Activated CD8-positive, alpha-beta memory T cell treated with anti-CD3 and anti-CD28 coated beads, Interleukin-2, amount 10 ng/mL, durations not matched to agents 7 days and 5 days (primary cell): ENCODE results near the gene MACIR. TPM values are rescaled to one million over a fixed set of nuclear protein-coding genes. Genes with fewer than 3 reads are reported as not detected.

Source experiments
- ATAC-seq: fragments of 150-1000 bp; cut with Tn5 transposase; one replicate; pipeline ENCODE4 v1.10.0; 2021; ENCODE audit warnings: moderate library complexity
- CTCF ChIA-PET: fragments of 350-600 bp; sonication (Branson Sonifier 250); formaldehyde crosslinking; loops from one replicate; lab custom pipeline; 2021; ENCODE audit warnings: antibody characterized with exemption; lab: Charles Lee
- DNase-seq: peaks from one replicate; pipeline ENCODE4 v3.0.0-alpha.2; 2020
- H3K27ac Mint-ChIP-seq: one replicate; pipeline ENCODE4 v1.8.0; 2021; ENCODE audit warnings: mild to moderate bottlenecking, mixed read lengths
- H3K27me3 Mint-ChIP-seq: one replicate; pipeline ENCODE4 v1.8.0; 2021; ENCODE audit warnings: mixed read lengths
- H3K36me3 Mint-ChIP-seq: one replicate; pipeline ENCODE4 v1.8.0; 2021; ENCODE audit warnings: mild to moderate bottlenecking, mixed read lengths
- H3K4me1 Mint-ChIP-seq: one replicate; pipeline ENCODE4 v1.8.0; 2021; ENCODE audit warnings: mixed read lengths
- H3K4me3 Mint-ChIP-seq: one replicate; pipeline ENCODE4 v1.8.0; 2021; ENCODE audit warnings: mild to moderate bottlenecking, moderate library complexity, mixed read lengths
- H3K9me3 Mint-ChIP-seq: one replicate; pipeline ENCODE4 v1.8.0; 2022; ENCODE audit warnings: low read depth, mixed read lengths
- total RNA-seq, 2 experiments: library from RNA; stranded (reverse); gene quantifications; one replicate each; pipeline ENCODE4 v1.2.3, GENCODE V29; 2021

Gene MACIR
- total RNA-seq, 2 experiments from 2014 or later: 6.4 to 9.5 TPM

DNA sequence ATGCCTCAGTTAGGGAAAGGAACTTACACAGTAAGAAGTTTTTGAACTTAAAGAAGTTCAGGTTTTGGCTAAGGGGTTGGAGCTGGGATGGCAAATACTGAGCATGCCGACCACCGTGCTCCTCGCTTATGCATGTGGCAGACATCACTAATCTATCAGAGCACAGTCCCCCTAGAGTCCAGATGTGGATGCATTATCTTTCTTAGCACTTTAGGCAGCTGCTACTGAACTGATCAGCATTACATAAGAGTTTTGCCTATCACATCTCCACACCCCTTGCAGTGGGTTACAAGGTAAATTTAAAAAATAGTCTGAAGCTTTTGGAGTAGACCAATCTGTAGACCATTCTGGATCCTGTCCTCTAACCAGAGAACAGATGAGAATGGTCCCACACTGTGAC is 22.4 kb downstream of the MACIR start:
- ATAC-seq: no peak
- Mint-ChIP-seq H3K27me3 (no peaks in the 10 kb centered on the region), H3K4me1 (no peaks in the 10 kb centered on the region), H3K27ac (no peak overlapping the region), H3K4me3 (no peak overlapping the region), H3K9me3 (no peaks in the 10 kb centered on the region), H3K36me3 (peaks cover 7% of the 10 kb centered on the region)
- no peak for DNase-seq
- CTCF ChIA-PET: no interaction called here

GRCh38 chr5:103283120-103283519 is 24.6 kb downstream of the MACIR start:
- CTCF ChIA-PET: no interaction called here
- Mint-ChIP-seq H3K9me3 (no peaks in the 10 kb centered on the region), H3K4me3 (no peak overlapping the region), H3K36me3 (peaks cover 2% of the 10 kb centered on the region), H3K27ac (no peak overlapping the region), H3K27me3 (no peaks in the 10 kb centered on the region), H3K4me1 (no peaks in the 10 kb centered on the region)
- DNase-seq (no peak), ATAC-seq (no peak)

DNA sequence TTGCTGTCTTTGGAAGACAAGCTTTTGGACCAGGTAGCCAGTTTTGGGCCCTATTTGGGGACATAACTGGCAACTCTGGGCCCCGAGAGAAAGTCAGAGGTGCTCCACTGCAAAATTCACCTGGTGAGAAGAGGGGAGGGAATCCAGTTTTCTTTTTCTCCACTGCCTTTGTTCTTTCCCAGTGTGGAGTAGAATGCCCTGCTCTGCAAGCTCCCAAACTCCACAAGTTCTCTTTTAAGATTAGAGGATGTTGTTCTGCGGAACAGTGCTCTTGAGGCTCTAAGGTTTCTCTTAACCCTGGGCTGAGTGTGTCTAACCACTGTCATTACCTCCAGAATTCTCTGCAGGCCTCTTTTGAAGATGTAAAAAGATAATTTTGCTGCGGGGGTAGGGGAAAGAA is 25.3 kb downstream of the MACIR start:
- CTCF ChIA-PET: no interaction called here
- Mint-ChIP-seq H3K36me3 (peaks cover 2% of the 10 kb centered on the region), H3K4me1 (no peaks in the 10 kb centered on the region), H3K4me3 (no peak overlapping the region), H3K27me3 (no peaks in the 10 kb centered on the region), H3K9me3 (no peaks in the 10 kb centered on the region), H3K27ac (no peak overlapping the region)
- DNase-seq (no peak), ATAC-seq (no peak)

DNA sequence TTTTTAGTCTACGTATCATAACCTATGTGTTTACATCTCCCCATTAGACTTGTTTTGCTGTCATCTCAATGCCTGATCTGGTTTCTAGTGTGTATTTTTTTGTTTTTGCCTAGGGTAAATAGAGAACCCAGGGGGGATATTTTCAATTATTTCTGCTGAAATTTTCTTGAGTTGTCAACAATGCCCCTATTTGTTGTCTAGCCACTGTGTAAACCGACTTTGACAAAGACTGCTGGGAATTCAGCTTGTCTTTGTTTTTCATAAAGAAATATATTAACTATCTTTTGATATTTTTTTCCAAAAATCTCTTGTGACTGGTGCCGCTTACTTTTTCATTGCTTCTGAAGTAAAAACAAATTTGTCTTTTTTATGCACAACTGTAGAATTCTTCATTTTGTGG is 28.1 kb downstream of the MACIR start:
- Mint-ChIP-seq H3K27ac (no peak overlapping the region), H3K36me3 (no peaks in the 10 kb centered on the region), H3K27me3 (no peaks in the 10 kb centered on the region), H3K9me3 (no peaks in the 10 kb centered on the region), H3K4me1 (no peaks in the 10 kb centered on the region), H3K4me3 (no peak overlapping the region)
- no peak for DNase-seq
- CTCF ChIA-PET: no interaction called here
- no peak for ATAC-seq

- no peaks in the 10 kb centered on the region for H3K9me3 Mint-ChIP-seq
- H3K4me3 Mint-ChIP-seq: no peak overlapping the region
- CTCF ChIA-PET: interaction anchor here (0.8 kb wide), 1 partner anchor 10 kb away, joined by 3 read pairs; no protein-coding TSS in a partner anchor
- H3K27me3 Mint-ChIP-seq: no peaks in the 10 kb centered on the region
- H3K4me1 Mint-ChIP-seq: no peaks in the 10 kb centered on the region
- H3K36me3 Mint-ChIP-seq: no peaks in the 10 kb centered on the region
- H3K27ac Mint-ChIP-seq: no peak overlapping the region
- no peak for DNase-seq
- no peak for ATAC-seq
These were observed 30.5 kb downstream of the MACIR start for GRCh38 chr5:103289024-103289423.

DNA sequence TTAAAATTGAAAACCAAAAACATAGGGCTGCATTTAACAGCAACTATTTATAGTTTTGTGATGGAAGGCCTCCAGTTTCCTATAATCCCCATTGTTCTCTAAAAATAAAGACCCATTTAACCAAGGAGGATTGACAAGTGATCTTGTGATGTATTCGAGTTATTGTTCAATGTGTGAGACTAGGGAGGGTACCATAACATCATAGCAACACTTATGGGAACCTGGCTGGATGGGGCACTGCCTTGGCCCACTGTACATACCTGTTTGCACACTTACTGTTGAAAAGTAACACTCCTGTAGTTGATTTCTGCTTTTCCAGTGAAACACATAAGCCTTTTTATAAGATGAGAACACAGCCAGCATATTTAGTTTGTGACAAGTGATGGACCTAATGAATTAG is 32.3 kb downstream of the MACIR start:
- ATAC-seq: no peak
- no peaks in the 10 kb centered on the region for H3K4me1 Mint-ChIP-seq
- H3K27me3 Mint-ChIP-seq: no peaks in the 10 kb centered on the region
- H3K4me3 Mint-ChIP-seq: no peak overlapping the region
- CTCF ChIA-PET: no interaction called here
- no peak overlapping the region for H3K27ac Mint-ChIP-seq
- no peaks in the 10 kb centered on the region for H3K9me3 Mint-ChIP-seq
- DNase-seq: no peak
- H3K36me3 Mint-ChIP-seq: no peaks in the 10 kb centered on the region

- H3K27me3 Mint-ChIP-seq: no peaks in the 10 kb centered on the region
- H3K9me3 Mint-ChIP-seq: no peaks in the 10 kb centered on the region
These were observed 33.0 kb downstream of the MACIR start for GRCh38 chr5:103291606-103292005.

DNA sequence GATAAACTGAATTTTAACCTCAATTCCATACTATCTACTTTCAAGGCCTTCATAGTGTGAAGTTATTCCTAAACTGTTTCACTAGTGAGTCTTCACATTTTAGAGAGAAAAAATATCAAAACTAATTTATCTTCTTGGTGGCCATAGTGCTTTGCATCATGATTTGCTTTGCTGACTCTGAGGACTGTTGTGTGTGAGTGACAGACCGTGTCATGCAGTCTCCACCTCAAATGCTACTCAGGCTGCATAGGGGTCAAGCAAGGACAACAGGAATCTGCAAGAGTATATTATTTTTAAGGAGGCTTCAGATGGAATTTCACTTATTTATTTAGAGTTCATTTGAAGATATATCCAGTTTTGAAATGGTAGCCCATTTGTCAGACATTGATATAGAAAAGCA is 34.5 kb downstream of the MACIR start:
- CTCF ChIA-PET: no interaction called here
- H3K27ac Mint-ChIP-seq: no peak overlapping the region
- H3K36me3 Mint-ChIP-seq: no peaks in the 10 kb centered on the region
- no peaks in the 10 kb centered on the region for H3K9me3 Mint-ChIP-seq
- ATAC-seq: no peak
- no peak for DNase-seq
- no peaks in the 10 kb centered on the region for H3K4me1 Mint-ChIP-seq
- no peak overlapping the region for H3K4me3 Mint-ChIP-seq
- no peaks in the 10 kb centered on the region for H3K27me3 Mint-ChIP-seq

More at GRCh38 chr5:103291606-103292005, 33.0 kb downstream of the MACIR start:
- Mint-ChIP-seq H3K4me3 (no peak overlapping the region), H3K4me1 (no peaks in the 10 kb centered on the region), H3K36me3 (no peaks in the 10 kb centered on the region), H3K27ac (no peak overlapping the region)
- DNase-seq (no peak), ATAC-seq (no peak)
- CTCF ChIA-PET: no interaction called here

GRCh38 chr5:103293719-103294118 is 35.2 kb downstream of the MACIR start:
- no peaks in the 10 kb centered on the region for H3K36me3 Mint-ChIP-seq
- no peaks in the 10 kb centered on the region for H3K4me1 Mint-ChIP-seq
- H3K9me3 Mint-ChIP-seq: no peaks in the 10 kb centered on the region
- no peak for ATAC-seq
- no peaks in the 10 kb centered on the region for H3K27me3 Mint-ChIP-seq
- CTCF ChIA-PET: no interaction called here
- H3K27ac Mint-ChIP-seq: no peak overlapping the region
- DNase-seq: no peak
- H3K4me3 Mint-ChIP-seq: no peak overlapping the region

- Mint-ChIP-seq H3K4me3 (no peak overlapping the region), H3K9me3 (no peaks in the 10 kb centered on the region), H3K27me3 (peaks cover 5% of the 10 kb centered on the region), H3K36me3 (no peaks in the 10 kb centered on the region), H3K4me1 (no peaks in the 10 kb centered on the region), H3K27ac (no peak overlapping the region)
- CTCF ChIA-PET: no interaction called here
- ATAC-seq: no peak
- no peak for DNase-seq
These were observed 36.3 kb downstream of the MACIR start for GRCh38 chr5:103294906-103295305.

GRCh38 chr5:103295424-103295823 is 36.9 kb downstream of the MACIR start:
- Mint-ChIP-seq H3K36me3 (no peaks in the 10 kb centered on the region), H3K27ac (no peak overlapping the region), H3K4me1 (no peaks in the 10 kb centered on the region), H3K4me3 (no peak overlapping the region), H3K9me3 (no peaks in the 10 kb centered on the region), H3K27me3 (peaks cover 9% of the 10 kb centered on the region)
- CTCF ChIA-PET: no interaction called here
- ATAC-seq (no peak), DNase-seq (no peak)

- Mint-ChIP-seq H3K27me3 (peaks cover 11% of the 10 kb centered on the region), H3K9me3 (no peaks in the 10 kb centered on the region), H3K27ac (no peak overlapping the region), H3K4me3 (no peak overlapping the region), H3K4me1 (no peaks in the 10 kb centered on the region), H3K36me3 (no peaks in the 10 kb centered on the region)
- no peak for DNase-seq
- CTCF ChIA-PET: no interaction called here
- ATAC-seq: no peak
These were observed 37.3 kb downstream of the MACIR start for GRCh38 chr5:103295871-103296270.

DNA sequence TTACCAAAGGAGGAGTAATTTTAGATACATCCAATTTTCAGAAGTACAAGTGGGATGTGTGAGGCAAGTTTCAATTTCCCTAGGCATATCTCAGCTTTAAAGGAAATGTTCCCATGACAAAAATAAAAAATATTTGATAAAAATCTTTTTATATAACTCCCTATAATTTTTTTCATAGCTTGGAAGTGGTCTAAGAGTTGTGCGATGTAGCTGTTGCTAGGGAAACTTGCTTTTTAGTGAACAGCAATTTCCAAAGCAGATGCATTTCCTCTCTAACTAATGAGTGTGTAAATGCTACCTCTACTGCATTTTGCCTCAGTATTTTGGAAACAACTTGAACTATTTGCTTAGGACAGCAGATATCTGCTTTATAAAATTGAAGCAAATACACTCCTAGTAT is 39.6 kb downstream of the MACIR start:
- CTCF ChIA-PET: no interaction called here
- H3K27me3 Mint-ChIP-seq: peaks cover 17% of the 10 kb centered on the region
- ATAC-seq (no peak), DNase-seq (no peak)
- H3K4me3 Mint-ChIP-seq: no peak overlapping the region
- H3K27ac Mint-ChIP-seq: no peak overlapping the region
- no peaks in the 10 kb centered on the region for H3K4me1 Mint-ChIP-seq
- no peaks in the 10 kb centered on the region for H3K36me3 Mint-ChIP-seq
- no peaks in the 10 kb centered on the region for H3K9me3 Mint-ChIP-seq

- no peaks in the 10 kb centered on the region for H3K4me1 Mint-ChIP-seq
- CTCF ChIA-PET: interaction anchor here (0.7 to 0.9 kb wide), 3 partner anchors 10 to 494 kb away, joined by 3 read pairs; no protein-coding TSS in a partner anchor
- H3K27me3 Mint-ChIP-seq: peaks cover 17% of the 10 kb centered on the region
- no peaks in the 10 kb centered on the region for H3K36me3 Mint-ChIP-seq
- H3K9me3 Mint-ChIP-seq: no peaks in the 10 kb centered on the region
- DNase-seq: no peak
- no peak overlapping the region for H3K4me3 Mint-ChIP-seq
- no peak overlapping the region for H3K27ac Mint-ChIP-seq
- ATAC-seq: no peak
These were observed 40.1 kb downstream of the MACIR start for GRCh38 chr5:103298607-103299188.

GRCh38 chr5:103305809-103306208 is 47.2 kb downstream of the MACIR start:
- Mint-ChIP-seq H3K27me3 (peaks cover 13% of the 10 kb centered on the region), H3K27ac (no peak overlapping the region), H3K4me3 (no peak overlapping the region), H3K4me1 (no peaks in the 10 kb centered on the region), H3K36me3 (no peaks in the 10 kb centered on the region), H3K9me3 (no peaks in the 10 kb centered on the region)
- DNase-seq: no peak
- ATAC-seq: no peak
- CTCF ChIA-PET: no interaction called here
